Astrocyte of the cerebellum (primary cell): ENCODE measurements around the gene RNF169.

Experiments
- DNase-seq: peaks from one replicate; pipeline ENCODE4 v3.0.0-alpha.2; 2011; ENCODE audit warnings: low read depth
- H3K4me3 ChIP-seq: 2 replicates; pipeline ENCODE4 v1.5.1; 2011; ENCODE audit warnings: mild to moderate bottlenecking, low read depth, low read length, moderate library complexity
- in situ Hi-C: cut with HindIII; loops from 2 replicates; pipeline ENCODE4 v1.10.0; 2017; ENCODE audit warnings: low sequenced_read_pairs
- TF ChIP-seq, protein P1 (sequence below): IDR thresholded peaks from 2 replicates; pipeline ENCODE4 v1.5.1; 2012; ENCODE audit warnings: low read length, low read depth, moderate library complexity, mild to moderate bottlenecking; ENCODE audit errors: missing control alignments

Gene RNF169

GRCh38 chr11:74719011-74719410 is 29.6 kb upstream of the RNF169 start:
- in situ Hi-C loops, result no loop called here
- TF ChIP-seq, protein P1, sequence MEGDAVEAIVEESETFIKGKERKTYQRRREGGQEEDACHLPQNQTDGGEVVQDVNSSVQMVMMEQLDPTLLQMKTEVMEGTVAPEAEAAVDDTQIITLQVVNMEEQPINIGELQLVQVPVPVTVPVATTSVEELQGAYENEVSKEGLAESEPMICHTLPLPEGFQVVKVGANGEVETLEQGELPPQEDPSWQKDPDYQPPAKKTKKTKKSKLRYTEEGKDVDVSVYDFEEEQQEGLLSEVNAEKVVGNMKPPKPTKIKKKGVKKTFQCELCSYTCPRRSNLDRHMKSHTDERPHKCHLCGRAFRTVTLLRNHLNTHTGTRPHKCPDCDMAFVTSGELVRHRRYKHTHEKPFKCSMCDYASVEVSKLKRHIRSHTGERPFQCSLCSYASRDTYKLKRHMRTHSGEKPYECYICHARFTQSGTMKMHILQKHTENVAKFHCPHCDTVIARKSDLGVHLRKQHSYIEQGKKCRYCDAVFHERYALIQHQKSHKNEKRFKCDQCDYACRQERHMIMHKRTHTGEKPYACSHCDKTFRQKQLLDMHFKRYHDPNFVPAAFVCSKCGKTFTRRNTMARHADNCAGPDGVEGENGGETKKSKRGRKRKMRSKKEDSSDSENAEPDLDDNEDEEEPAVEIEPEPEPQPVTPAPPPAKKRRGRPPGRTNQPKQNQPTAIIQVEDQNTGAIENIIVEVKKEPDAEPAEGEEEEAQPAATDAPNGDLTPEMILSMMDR, result no peak
- DNase-seq, result no peak
- H3K4me3 ChIP-seq, result no peak overlapping the region

DNA sequence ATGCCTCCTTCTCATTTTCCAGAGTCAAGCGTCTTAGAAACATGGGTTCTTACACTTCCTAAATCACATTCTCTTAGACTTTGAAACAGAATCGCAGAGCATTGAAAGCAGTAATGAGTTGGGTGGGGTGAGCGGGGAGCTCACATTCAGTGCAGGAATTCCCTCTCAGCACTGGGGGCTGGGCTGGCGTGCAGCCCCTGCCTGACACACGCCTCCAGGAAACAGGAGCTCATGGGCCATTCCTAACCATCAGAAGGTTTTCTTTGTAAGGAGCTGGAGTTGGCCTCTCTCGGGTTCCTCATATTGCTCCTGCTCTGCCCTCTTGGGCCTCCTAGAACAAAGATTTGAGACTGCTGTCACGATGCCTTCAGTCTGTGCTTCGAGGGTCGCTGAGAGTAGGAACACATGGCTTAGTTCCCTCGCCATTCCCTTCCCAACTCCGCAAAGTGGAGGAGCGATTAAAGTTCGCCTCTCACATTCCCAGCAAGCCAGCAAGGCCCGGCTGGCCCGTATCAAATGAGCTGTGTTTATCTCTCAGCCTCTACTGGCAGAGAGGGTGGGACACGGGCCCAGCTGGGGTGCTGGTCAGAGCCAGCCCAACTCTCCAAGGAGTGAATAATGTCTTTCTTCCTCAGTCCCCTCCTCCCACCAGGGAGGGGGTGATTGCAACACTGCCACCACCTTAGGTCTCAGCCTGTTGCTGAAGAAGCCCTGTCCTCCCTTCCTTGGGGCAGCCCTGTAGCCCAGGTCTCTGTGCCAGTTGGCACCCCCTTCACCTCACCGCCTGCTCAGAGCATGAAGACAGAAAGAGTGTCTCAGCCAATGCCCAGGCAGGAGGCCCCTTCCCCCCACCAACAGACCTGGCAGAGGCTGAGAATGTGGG is 27.8 kb upstream of the RNF169 start:
- in situ Hi-C loops, result no loop called here
- no peak overlapping the region for H3K4me3 ChIP-seq
- no peak for DNase-seq
- TF ChIP-seq, protein P1, result no peak

DNA sequence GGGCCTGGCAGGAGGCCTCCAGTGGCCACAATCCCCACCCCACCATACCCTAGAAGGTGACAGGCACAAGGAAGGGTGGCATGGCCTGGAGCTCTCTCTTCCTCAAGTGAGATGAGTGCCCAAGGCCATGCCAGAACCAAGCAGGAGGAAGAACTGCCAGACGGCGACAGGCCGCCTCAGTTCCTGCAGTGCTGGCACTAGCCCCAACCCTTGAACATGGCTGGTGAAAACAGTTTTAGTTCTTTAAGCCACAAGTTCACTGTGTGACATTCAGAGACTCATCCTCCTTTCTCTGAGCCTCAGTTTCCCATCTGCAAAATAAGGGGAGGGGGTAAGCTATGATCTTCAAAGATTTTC is 27.2 kb upstream of the RNF169 start:
- DNase-seq, result no peak
- TF ChIP-seq, protein P1, result no peak
- in situ Hi-C loops, result no loop called here

GRCh38 chr11:74723511-74723910 is 25.1 kb upstream of the RNF169 start:
- TF ChIP-seq, protein P1, result no peak

More for the DNA sequence above, 27.2 kb upstream of the RNF169 start:
- H3K4me3 ChIP-seq, result no peak overlapping the region

GRCh38 chr11:74725701-74726100 is 22.9 kb upstream of the RNF169 start:
- in situ Hi-C loops, result loop anchor here (5.0 kb wide), 1 partner anchor 108 kb away; no protein-coding TSS in a partner anchor
- no peak overlapping the region for H3K4me3 ChIP-seq
- TF ChIP-seq, protein P1, result no peak
- no peak for DNase-seq

More at GRCh38 chr11:74723511-74723910, 25.1 kb upstream of the RNF169 start:
- in situ Hi-C loops, result no loop called here
- H3K4me3 ChIP-seq, result no peak overlapping the region
- DNase-seq, result no peak

- in situ Hi-C loops, result loop anchor here (5.0 kb wide), 1 partner anchor 109 kb away; no protein-coding TSS in a partner anchor
- peak; percentile 39 for DNase-seq
- H3K4me3 ChIP-seq, result no peak overlapping the region
- TF ChIP-seq, protein P1, result peak; percentile 96
Measured at GRCh38 chr11:74726547-74727182, 22.0 kb upstream of the RNF169 start.
